Retinal pigment epithelial cell (primary cell): Measurements from ENCODE around the gene ABCC10.
A peak's percentile ranks its signal among the peaks of the same experiment; 100 is the strongest.
"Not testable (repeated sequence)": the region's sequence is repeated elsewhere in the genome, so short reads cannot be mapped to it uniquely, and the experiment has no call there.

Experiments
- DNase-seq: peaks from one replicate; pipeline ENCODE4 v3.0.0-alpha.2; 2010; ENCODE audit warnings: low read depth
- H3K4me3 ChIP-seq: 2 replicates; pipeline ENCODE4 v1.5.1; 2011; ENCODE audit warnings: mild to moderate bottlenecking, low read length, control low read depth, moderate library complexity
- TF ChIP-seq, protein P1 (sequence below): conservative IDR thresholded peaks from 2 replicates; pipeline ENCODE4 v1.5.1; 2011; ENCODE audit warnings: low read depth, low read length, control low read depth, inconsistent platforms

Gene ABCC10

DNA sequence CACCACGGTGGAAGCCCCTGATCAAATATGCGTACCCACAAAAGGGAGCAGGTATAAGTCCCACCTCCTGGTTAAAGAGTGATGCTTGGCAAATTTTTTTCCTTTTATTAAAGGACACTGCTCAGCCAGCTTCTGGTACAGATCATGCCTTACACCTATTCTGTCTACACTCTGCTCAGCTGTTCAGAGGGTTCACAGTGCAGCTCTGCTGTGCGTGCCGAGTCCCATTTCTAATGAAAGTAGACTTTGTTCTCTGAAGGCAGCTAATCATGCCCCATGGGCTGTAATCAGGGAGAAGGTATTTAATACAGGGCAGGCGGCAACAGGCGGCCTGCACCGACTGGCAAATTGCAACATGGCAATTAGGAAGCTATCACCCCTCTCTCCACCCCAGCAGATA lies 66.5 kb downstream of the ABCC10 start:
- no peak overlapping the region for H3K4me3 ChIP-seq
- no peak for DNase-seq
- TF ChIP-seq, protein P1, sequence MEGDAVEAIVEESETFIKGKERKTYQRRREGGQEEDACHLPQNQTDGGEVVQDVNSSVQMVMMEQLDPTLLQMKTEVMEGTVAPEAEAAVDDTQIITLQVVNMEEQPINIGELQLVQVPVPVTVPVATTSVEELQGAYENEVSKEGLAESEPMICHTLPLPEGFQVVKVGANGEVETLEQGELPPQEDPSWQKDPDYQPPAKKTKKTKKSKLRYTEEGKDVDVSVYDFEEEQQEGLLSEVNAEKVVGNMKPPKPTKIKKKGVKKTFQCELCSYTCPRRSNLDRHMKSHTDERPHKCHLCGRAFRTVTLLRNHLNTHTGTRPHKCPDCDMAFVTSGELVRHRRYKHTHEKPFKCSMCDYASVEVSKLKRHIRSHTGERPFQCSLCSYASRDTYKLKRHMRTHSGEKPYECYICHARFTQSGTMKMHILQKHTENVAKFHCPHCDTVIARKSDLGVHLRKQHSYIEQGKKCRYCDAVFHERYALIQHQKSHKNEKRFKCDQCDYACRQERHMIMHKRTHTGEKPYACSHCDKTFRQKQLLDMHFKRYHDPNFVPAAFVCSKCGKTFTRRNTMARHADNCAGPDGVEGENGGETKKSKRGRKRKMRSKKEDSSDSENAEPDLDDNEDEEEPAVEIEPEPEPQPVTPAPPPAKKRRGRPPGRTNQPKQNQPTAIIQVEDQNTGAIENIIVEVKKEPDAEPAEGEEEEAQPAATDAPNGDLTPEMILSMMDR, result no peak

DNA sequence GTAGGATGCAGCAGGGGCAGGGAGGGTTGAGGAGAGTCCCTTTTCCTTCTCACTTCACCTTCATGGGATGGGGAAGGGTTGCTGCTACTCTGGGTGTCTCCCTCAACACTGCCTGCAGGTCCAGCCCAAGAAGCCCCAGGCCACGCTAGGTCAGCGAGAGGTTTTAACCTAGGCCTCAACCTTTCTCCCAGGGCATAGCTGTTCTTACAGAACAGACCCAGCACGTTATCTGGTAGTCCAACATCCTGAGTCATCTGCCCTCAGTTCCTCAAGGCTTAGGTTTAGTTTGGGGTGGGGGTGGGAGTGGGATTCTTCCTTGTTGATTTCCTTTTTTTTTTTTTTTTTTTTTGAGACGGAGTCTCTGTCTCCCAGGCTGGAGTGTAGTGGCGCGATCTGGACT lies 67.0 kb downstream of the ABCC10 start:
- DNase-seq, result no peak
- TF ChIP-seq, protein P1, result no peak
- H3K4me3 ChIP-seq, result no peak overlapping the region

DNA sequence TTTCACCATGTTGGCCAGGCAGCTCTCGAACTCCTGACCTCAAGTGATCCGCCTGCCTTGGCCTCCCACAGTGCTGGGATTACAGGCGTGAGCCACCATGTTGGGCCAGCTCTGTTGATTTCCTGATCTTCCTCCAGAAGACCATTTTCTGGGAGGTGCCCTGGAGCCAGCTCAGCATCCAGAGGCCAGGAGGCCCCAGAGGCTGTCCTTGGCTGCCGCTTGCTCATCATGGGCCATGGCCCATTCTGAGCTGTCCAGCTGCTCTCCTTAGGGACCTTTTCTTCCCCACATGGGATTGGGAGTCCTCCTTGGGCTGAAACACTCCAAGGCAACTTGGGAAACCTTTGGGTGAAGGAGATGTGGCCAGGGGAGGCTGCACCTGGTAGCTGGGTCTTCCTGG lies 67.4 kb downstream of the ABCC10 start:
- TF ChIP-seq, protein P1, result no peak
- no peak overlapping the region for H3K4me3 ChIP-seq
- no peak for DNase-seq

DNA sequence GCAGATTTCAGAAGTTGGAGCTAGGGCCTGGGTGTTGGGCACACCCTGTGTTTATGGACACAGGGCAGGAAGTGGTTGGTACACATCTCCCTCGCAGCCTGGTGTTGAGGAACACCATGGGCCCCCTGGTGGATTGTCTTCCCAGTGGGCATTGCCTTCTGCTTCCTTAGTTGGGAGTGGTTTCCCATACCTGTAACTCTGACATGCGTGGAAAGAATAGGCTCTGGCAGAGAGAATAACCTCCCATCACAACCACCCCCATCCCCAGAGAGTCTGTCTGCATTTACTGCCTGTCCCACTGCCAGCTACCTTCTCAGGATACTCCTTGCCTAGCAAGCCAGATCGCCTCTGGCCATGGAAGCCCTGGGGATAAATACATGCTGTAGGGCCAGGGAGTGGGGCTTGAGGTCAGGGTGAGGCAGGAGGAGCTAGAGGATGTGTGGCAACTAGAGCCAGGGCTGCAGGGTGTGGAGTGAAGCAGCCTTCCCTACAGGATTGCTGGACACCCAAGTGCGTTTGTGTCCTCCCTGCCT lies 68.1 kb downstream of the ABCC10 start:
- no peak for DNase-seq
- H3K4me3 ChIP-seq, result no peak overlapping the region
- TF ChIP-seq, protein P1, result peak; percentile 42

DNA sequence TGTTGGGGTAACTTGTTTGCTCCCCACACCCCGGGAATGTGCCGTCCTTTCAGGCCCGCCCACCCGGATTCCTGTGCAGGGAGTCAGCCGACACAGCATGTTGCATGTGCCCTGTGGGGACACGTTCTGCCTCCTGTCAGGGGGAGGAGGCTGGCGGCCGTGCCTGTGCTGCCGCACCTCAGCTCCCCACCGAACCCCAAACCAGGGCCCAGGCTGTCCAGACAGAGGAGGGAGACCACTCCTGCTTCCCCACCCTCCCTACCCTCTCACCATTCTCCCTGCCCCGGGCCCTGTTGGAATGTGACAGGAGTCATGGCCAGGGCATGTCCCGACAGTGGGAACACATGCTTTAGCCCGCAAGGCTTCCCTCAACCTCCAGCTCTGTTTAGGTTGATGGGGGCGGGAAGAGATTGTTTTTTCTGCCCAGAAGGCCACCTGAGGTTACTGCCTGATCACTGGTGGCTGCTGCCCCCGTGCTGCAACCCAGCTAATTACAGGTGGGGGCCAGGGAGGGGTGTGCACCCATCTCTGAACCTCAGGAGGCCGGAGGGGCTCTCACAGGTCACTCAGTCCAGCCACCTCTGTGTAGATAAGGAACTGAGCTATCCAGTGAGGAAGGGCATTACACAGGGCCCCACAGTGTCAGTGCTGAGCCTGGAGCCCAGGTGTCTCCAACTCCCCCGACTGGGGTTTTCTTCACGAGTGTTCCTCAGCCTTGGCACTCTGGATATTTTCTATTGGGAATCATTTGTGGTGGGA lies 69.2 kb downstream of the ABCC10 start:
- no peak overlapping the region for H3K4me3 ChIP-seq
- no peak for DNase-seq
- TF ChIP-seq, protein P1, result peak; percentile 68

DNA sequence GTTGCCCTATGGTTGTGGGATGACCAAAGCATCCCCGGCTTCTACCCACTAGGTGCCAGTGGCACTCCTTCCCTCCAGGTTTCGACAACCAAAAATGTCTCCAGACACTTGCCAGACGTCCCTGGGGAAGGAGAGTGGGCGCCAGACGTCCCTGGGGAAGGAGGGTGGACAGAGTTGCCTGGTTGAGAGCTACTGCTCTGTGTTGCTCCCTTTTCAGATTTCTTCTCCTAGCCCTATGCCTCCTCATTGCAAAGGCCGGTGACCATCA lies 69.7 kb downstream of the ABCC10 start:
- no peak for DNase-seq
- no peak overlapping the region for H3K4me3 ChIP-seq
- TF ChIP-seq, protein P1, result no peak

DNA sequence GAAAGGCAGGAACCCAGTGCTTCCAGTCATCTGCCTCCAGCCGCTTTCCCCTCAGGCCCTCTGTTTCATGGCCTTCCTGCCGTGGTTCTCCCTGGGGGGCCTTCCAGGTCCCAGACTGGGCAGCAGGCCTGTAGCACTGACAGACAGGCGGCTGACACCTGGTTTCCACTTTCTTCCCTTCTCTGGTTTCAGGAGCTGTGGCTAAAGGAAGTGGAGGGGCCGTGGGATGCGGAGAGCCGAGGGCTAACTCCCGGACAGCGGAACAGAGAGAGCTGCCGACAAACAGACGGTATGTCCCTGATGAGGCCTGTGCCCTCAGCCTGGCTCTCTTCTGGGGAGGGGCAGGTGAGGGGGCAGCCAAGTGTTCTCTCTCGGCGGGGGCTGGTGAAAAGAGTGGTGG lies 70.3 kb downstream of the ABCC10 start:
- H3K4me3 ChIP-seq, result no peak overlapping the region
- TF ChIP-seq, protein P1, result no peak
- no peak for DNase-seq

DNA sequence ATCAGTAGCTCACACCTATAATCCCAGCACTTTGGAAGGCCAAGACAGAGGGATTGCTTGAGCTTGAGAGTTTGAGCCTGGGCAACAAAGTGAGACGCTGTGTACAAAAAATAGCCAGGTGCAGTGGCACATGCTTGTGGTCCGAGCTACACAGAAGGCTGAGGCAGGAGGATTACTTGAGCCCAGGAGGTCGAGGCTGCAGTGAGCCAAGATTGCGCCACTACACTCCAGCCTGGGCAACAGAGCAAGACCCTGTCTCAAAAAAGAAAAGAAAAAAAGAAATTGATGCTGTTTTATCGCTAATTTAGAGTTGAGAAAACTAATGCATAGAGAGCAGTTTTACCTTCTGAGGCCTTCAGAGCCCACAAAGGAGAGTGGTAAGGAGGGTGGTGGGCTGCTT lies 71.0 kb downstream of the ABCC10 start:
- DNase-seq, H3K4me3 ChIP-seq: not testable (repeated sequence)
